ENCODE results near the gene KIAA1755. TPM values are rescaled to one million over a fixed set of nuclear protein-coding genes. Genes with fewer than 3 reads are reported as not detected.
A peak's percentile ranks its signal among the peaks of the same experiment; 100 is the strongest.

Gene KIAA1755
- total RNA-seq, 1 donor from 2014 or later: 1.1 TPM

- H3K9ac ChIP-seq (ENCODE audit: low read length): no peak overlapping the region
- Mint-ChIP-seq H3K9me3 (ENCODE audit: unreplicated experiment) (no peaks in the 10 kb centered on the region), H3K27ac (ENCODE audit: unreplicated experiment) (no peak overlapping the region), H3K4me3 (ENCODE audit: unreplicated experiment) (no peak overlapping the region), H3K27me3 (ENCODE audit: low read depth, unreplicated experiment) (no peaks in the 10 kb centered on the region), H3K36me3 (ENCODE audit: low read depth, unreplicated experiment) (peaks cover 1% of the 10 kb centered on the region), H3K4me1 (ENCODE audit: low read depth, unreplicated experiment) (peaks cover 11% of the 10 kb centered on the region)
- no peak overlapping the region for H2AFZ ChIP-seq (ENCODE audit: low read depth, low read length)
- DNase-seq (ENCODE audit: low read depth): no peak
- no peak overlapping the region for H3K4me2 ChIP-seq (ENCODE audit: low read length)
- H3K9me3 ChIP-seq (ENCODE audit: insufficient read depth, low read depth, low read length): no peaks in the 10 kb centered on the region
- no peaks in the 10 kb centered on the region for H3K79me2 ChIP-seq (ENCODE audit: insufficient read depth, low read length)
- no peak overlapping the region for H3K4me3 ChIP-seq (ENCODE audit: insufficient read depth, low read depth, low read length)
- H3K27me3 ChIP-seq (ENCODE audit: insufficient read depth, low read length): no peaks in the 10 kb centered on the region
- TF ChIP-seq CTCF (IDR thresholded peaks at IDR 0.05; ENCODE audit: insufficient read depth, low read depth, low read length) (no peak), EZH2 (IDR thresholded peaks at IDR 0.05; ENCODE audit: insufficient read depth, low read length) (no peak)
- H4K20me1 ChIP-seq (ENCODE audit: insufficient read depth, low read length): no peaks in the 10 kb centered on the region
- H3K36me3 ChIP-seq (ENCODE audit: insufficient read depth, low read length): no peaks in the 10 kb centered on the region
- H3K4me1 ChIP-seq (ENCODE audit: insufficient read depth, low read length): peaks cover 11% of the 10 kb centered on the region
- FAIRE-seq: no peak
- no peak overlapping the region for H3K27ac ChIP-seq (ENCODE audit: low read depth, low read length)
Observed at GRCh38 chr20:38202153-38202981, 58.2 kb downstream of the KIAA1755 start.

- Histone ChIP-seq H3K27me3 (ENCODE audit: insufficient read depth, low read length) (no peaks in the 10 kb centered on the region), H3K36me3 (ENCODE audit: insufficient read depth, low read length) (no peaks in the 10 kb centered on the region), H4K20me1 (ENCODE audit: insufficient read depth, low read length) (no peaks in the 10 kb centered on the region), H3K9me3 (ENCODE audit: insufficient read depth, low read depth, low read length) (no peaks in the 10 kb centered on the region), H3K4me1 (ENCODE audit: insufficient read depth, low read length) (peaks cover 11% of the 10 kb centered on the region), H3K4me3 (ENCODE audit: insufficient read depth, low read depth, low read length) (no peak overlapping the region), H3K9ac (ENCODE audit: low read length) (no peak overlapping the region), H2AFZ (ENCODE audit: low read depth, low read length) (no peak overlapping the region), H3K27ac (ENCODE audit: low read depth, low read length) (peak overlapping the region; percentile 27), H3K79me2 (ENCODE audit: insufficient read depth, low read length) (no peaks in the 10 kb centered on the region), H3K4me2 (ENCODE audit: low read length) (peak overlapping the region; percentile 1)
- peak overlapping the region; percentile 61 for H3K27ac Mint-ChIP-seq (ENCODE audit: unreplicated experiment)
- peaks cover 13% of the 10 kb centered on the region for H3K4me1 Mint-ChIP-seq (ENCODE audit: low read depth, unreplicated experiment)
- DNase-seq (ENCODE audit: low read depth) (peak; percentile 78), FAIRE-seq (no peak)
- no peak overlapping the region for H3K4me3 Mint-ChIP-seq (ENCODE audit: unreplicated experiment)
- no peaks in the 10 kb centered on the region for H3K27me3 Mint-ChIP-seq (ENCODE audit: low read depth, unreplicated experiment)
- no peaks in the 10 kb centered on the region for H3K9me3 Mint-ChIP-seq (ENCODE audit: unreplicated experiment)
- TF ChIP-seq EZH2 (IDR thresholded peaks at IDR 0.05; ENCODE audit: insufficient read depth, low read length) (no peak), CTCF (IDR thresholded peaks at IDR 0.05; ENCODE audit: insufficient read depth, low read depth, low read length) (no peak)
- H3K36me3 Mint-ChIP-seq (ENCODE audit: low read depth, unreplicated experiment): peaks cover 1% of the 10 kb centered on the region
Observed at GRCh38 chr20:38201356-38201755, 59.2 kb downstream of the KIAA1755 start.

DNA sequence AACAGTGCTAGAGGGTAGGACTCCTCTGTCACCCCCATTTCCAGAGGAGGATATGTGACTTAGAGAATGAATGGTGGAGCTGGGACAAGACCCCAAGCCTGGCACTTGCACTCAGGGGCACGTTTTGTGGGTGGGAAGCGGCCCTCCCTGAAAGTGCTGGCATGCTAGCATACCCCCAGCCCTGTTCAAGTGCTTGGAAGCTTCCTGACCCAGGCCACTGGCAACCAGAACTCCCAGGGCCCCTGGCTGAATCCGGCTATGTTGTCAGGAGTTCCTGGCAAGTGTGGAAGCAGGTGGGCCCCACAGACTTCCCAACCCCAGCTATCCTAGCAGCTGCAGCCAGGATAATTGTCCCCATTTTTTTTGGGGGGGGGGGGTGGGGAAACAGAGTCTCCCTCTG is 59.9 kb downstream of the KIAA1755 start:
- no peak overlapping the region for H2AFZ ChIP-seq (ENCODE audit: low read depth, low read length)
- no peak overlapping the region for H3K4me2 ChIP-seq (ENCODE audit: low read length)
- no peak overlapping the region for H3K27ac Mint-ChIP-seq (ENCODE audit: unreplicated experiment)
- H3K36me3 Mint-ChIP-seq (ENCODE audit: low read depth, unreplicated experiment): peaks cover 1% of the 10 kb centered on the region
- no peaks in the 10 kb centered on the region for H3K36me3 ChIP-seq (ENCODE audit: insufficient read depth, low read length)
- DNase-seq (ENCODE audit: low read depth) (no peak), FAIRE-seq (no peak)
- H3K27me3 Mint-ChIP-seq (ENCODE audit: low read depth, unreplicated experiment): peaks cover 5% of the 10 kb centered on the region
- H3K9ac ChIP-seq (ENCODE audit: low read length): no peak overlapping the region
- no peaks in the 10 kb centered on the region for H3K27me3 ChIP-seq (ENCODE audit: insufficient read depth, low read length)
- H3K79me2 ChIP-seq (ENCODE audit: insufficient read depth, low read length): no peaks in the 10 kb centered on the region
- H3K4me3 ChIP-seq (ENCODE audit: insufficient read depth, low read depth, low read length): no peak overlapping the region
- no peaks in the 10 kb centered on the region for H3K9me3 Mint-ChIP-seq (ENCODE audit: unreplicated experiment)
- no peaks in the 10 kb centered on the region for H3K9me3 ChIP-seq (ENCODE audit: insufficient read depth, low read depth, low read length)
- H3K4me3 Mint-ChIP-seq (ENCODE audit: unreplicated experiment): no peak overlapping the region
- no peak overlapping the region for H3K27ac ChIP-seq (ENCODE audit: low read depth, low read length)
- H3K4me1 ChIP-seq (ENCODE audit: insufficient read depth, low read length): peaks cover 11% of the 10 kb centered on the region
- H3K4me1 Mint-ChIP-seq (ENCODE audit: low read depth, unreplicated experiment): peaks cover 13% of the 10 kb centered on the region
- TF ChIP-seq EZH2 (IDR thresholded peaks at IDR 0.05; ENCODE audit: insufficient read depth, low read length) (no peak), CTCF (IDR thresholded peaks at IDR 0.05; ENCODE audit: insufficient read depth, low read depth, low read length) (no peak)
- no peaks in the 10 kb centered on the region for H4K20me1 ChIP-seq (ENCODE audit: insufficient read depth, low read length)

Measured in astrocyte (in vitro differentiated cells and primary cell).